ENCODE results near the gene EML6.

EML6 gene

GRCh38 chr2:54949431-54949830, 226.0 kb downstream of the EML6 start:
- DNase-seq (no peak), ATAC-seq (replicated peaks) (no peak)
- no peaks in the 10 kb centered on the region for H3K9me3 Mint-ChIP-seq
- no peak overlapping the region for H3K27ac Mint-ChIP-seq
- H3K4me3 Mint-ChIP-seq, result no peak overlapping the region
- H3K36me3 Mint-ChIP-seq, result peaks cover 0 to 3% of the 10 kb centered on the region in 2 donors
- H3K4me1 Mint-ChIP-seq, result no peaks in the 10 kb centered on the region
- peaks cover 0 to 3% of the 10 kb centered on the region in 2 donors for H3K27me3 Mint-ChIP-seq

GRCh38 chr2:54950811-54951210, 227.3 kb downstream of the EML6 start:
- H3K4me3 Mint-ChIP-seq, result no peak overlapping the region
- ATAC-seq (replicated peaks) (no peak), DNase-seq (no peak)
- peaks cover 0 to 3% of the 10 kb centered on the region in 2 donors for H3K36me3 Mint-ChIP-seq
- H3K27me3 Mint-ChIP-seq, result no peaks in the 10 kb centered on the region
- no peak overlapping the region for H3K27ac Mint-ChIP-seq
- no peaks in the 10 kb centered on the region for H3K4me1 Mint-ChIP-seq
- no peaks in the 10 kb centered on the region for H3K9me3 Mint-ChIP-seq

GRCh38 chr2:54952425-54952824, 229.0 kb downstream of the EML6 start:
- Mint-ChIP-seq H3K4me1 (no peaks in the 10 kb centered on the region), H3K9me3 (no peaks in the 10 kb centered on the region), H3K4me3 (no peak overlapping the region), H3K36me3 (peaks cover 0 to 3% of the 10 kb centered on the region in 2 donors), H3K27ac (no peak overlapping the region), H3K27me3 (no peaks in the 10 kb centered on the region)
- no peak for DNase-seq
- ATAC-seq (replicated peaks), result no peak

GRCh38 chr2:54952978-54953456, 229.6 kb downstream of the EML6 start:
- Mint-ChIP-seq H3K27ac (no peak overlapping the region), H3K9me3 (no peaks in the 10 kb centered on the region), H3K36me3 (peaks cover 0 to 3% of the 10 kb centered on the region in 2 donors), H3K4me1 (no peaks in the 10 kb centered on the region), H3K4me3 (no peak overlapping the region), H3K27me3 (no peaks in the 10 kb centered on the region)
- DNase-seq (no peak), ATAC-seq (replicated peaks) (no peak)

GRCh38 chr2:54954158-54954557, 230.7 kb downstream of the EML6 start:
- no peak for ATAC-seq (replicated peaks)
- DNase-seq, result no peak
- peaks cover 3 to 9% of the 10 kb centered on the region in 2 donors for H3K4me1 Mint-ChIP-seq
- H3K36me3 Mint-ChIP-seq, result peaks cover 0 to 3% of the 10 kb centered on the region in 2 donors
- H3K27me3 Mint-ChIP-seq, result no peaks in the 10 kb centered on the region
- H3K4me3 Mint-ChIP-seq, result no peak overlapping the region
- H3K9me3 Mint-ChIP-seq, result no peaks in the 10 kb centered on the region
- no peak overlapping the region for H3K27ac Mint-ChIP-seq

GRCh38 chr2:54954705-54955357, 231.4 kb downstream of the EML6 start:
- H3K27ac Mint-ChIP-seq, result no peak overlapping the region
- peaks cover 3 to 9% of the 10 kb centered on the region in 2 donors for H3K4me1 Mint-ChIP-seq
- H3K9me3 Mint-ChIP-seq, result no peaks in the 10 kb centered on the region
- no peaks in the 10 kb centered on the region for H3K27me3 Mint-ChIP-seq
- no peak overlapping the region for H3K4me3 Mint-ChIP-seq
- no peak for ATAC-seq (replicated peaks)
- DNase-seq, result no peak
- H3K36me3 Mint-ChIP-seq, result peaks cover 0 to 2% of the 10 kb centered on the region in 2 donors

- no peak overlapping the region for H3K4me3 Mint-ChIP-seq
- DNase-seq, result no peak
- H3K36me3 Mint-ChIP-seq, result peaks cover 0 to 1% of the 10 kb centered on the region in 2 donors
- H3K4me1 Mint-ChIP-seq, result peaks cover 3 to 9% of the 10 kb centered on the region in 2 donors
- no peak overlapping the region for H3K27ac Mint-ChIP-seq
- no peak for ATAC-seq (replicated peaks)
- no peaks in the 10 kb centered on the region for H3K27me3 Mint-ChIP-seq
- H3K9me3 Mint-ChIP-seq, result no peaks in the 10 kb centered on the region
Measured at GRCh38 chr2:54955358-54956110, 232.1 kb downstream of the EML6 start.

GRCh38 chr2:54956111-54956627, 232.7 kb downstream of the EML6 start:
- ATAC-seq (replicated peaks), result no peak
- H3K4me1 Mint-ChIP-seq, result peaks cover 5 to 9% of the 10 kb centered on the region in 2 donors
- peaks cover 0 to 2% of the 10 kb centered on the region in 2 donors for H3K9me3 Mint-ChIP-seq
- H3K36me3 Mint-ChIP-seq, result peaks cover 4% of the 10 kb centered on the region in 2 donors
- H3K27me3 Mint-ChIP-seq, result no peaks in the 10 kb centered on the region
- no peak overlapping the region for H3K27ac Mint-ChIP-seq
- DNase-seq, result no peak
- H3K4me3 Mint-ChIP-seq, result no peak overlapping the region

- Mint-ChIP-seq H3K9me3 (peaks cover 0 to 3% of the 10 kb centered on the region in 2 donors), H3K27ac (no peak overlapping the region), H3K4me1 (peaks cover 5 to 9% of the 10 kb centered on the region in 2 donors), H3K36me3 (peaks cover 5 to 8% of the 10 kb centered on the region in 2 donors), H3K27me3 (no peaks in the 10 kb centered on the region), H3K4me3 (no peak overlapping the region)
- ATAC-seq (replicated peaks) (no peak), DNase-seq (no peak)
Measured at GRCh38 chr2:54957321-54957999, 234.0 kb downstream of the EML6 start.

- H3K27ac Mint-ChIP-seq, result no peak overlapping the region
- DNase-seq, result no peak
- ATAC-seq (replicated peaks), result no peak
- H3K4me1 Mint-ChIP-seq, result peaks cover 5 to 9% of the 10 kb centered on the region in 2 donors
- H3K36me3 Mint-ChIP-seq, result peaks cover 5 to 8% of the 10 kb centered on the region in 2 donors
- no peaks in the 10 kb centered on the region for H3K27me3 Mint-ChIP-seq
- peaks cover 0 to 3% of the 10 kb centered on the region in 2 donors for H3K9me3 Mint-ChIP-seq
- H3K4me3 Mint-ChIP-seq, result no peak overlapping the region
Measured at GRCh38 chr2:54958717-54959371, 235.4 kb downstream of the EML6 start.

GRCh38 chr2:54960164-54960563, 236.7 kb downstream of the EML6 start:
- H3K4me3 Mint-ChIP-seq, result no peak overlapping the region
- H3K36me3 Mint-ChIP-seq, result peaks cover 5 to 8% of the 10 kb centered on the region in 2 donors
- ATAC-seq (replicated peaks), result no peak

GRCh38 chr2:54962511-54962910, 239.0 kb downstream of the EML6 start:
- no peaks in the 10 kb centered on the region for H3K27me3 Mint-ChIP-seq
- H3K9me3 Mint-ChIP-seq, result peaks cover 3 to 6% of the 10 kb centered on the region in 2 donors
- H3K4me1 Mint-ChIP-seq, result peaks cover 12 to 26% of the 10 kb centered on the region in 2 donors
- H3K36me3 Mint-ChIP-seq, result peaks cover 15 to 23% of the 10 kb centered on the region in 2 donors
- H3K4me3 Mint-ChIP-seq, result no peak overlapping the region
- no peak for DNase-seq
- no peak overlapping the region for H3K27ac Mint-ChIP-seq
- ATAC-seq (replicated peaks), result no peak

More at GRCh38 chr2:54960164-54960563, 236.7 kb downstream of the EML6 start:
- no peak for DNase-seq
- no peaks in the 10 kb centered on the region for H3K27me3 Mint-ChIP-seq
- no peak overlapping the region for H3K27ac Mint-ChIP-seq
- peaks cover 5 to 14% of the 10 kb centered on the region in 2 donors for H3K4me1 Mint-ChIP-seq
- H3K9me3 Mint-ChIP-seq, result peaks cover 0 to 3% of the 10 kb centered on the region in 2 donors

- H3K36me3 Mint-ChIP-seq, result peaks cover 15 to 26% of the 10 kb centered on the region in 2 donors
- peaks cover 13 to 26% of the 10 kb centered on the region in 2 donors for H3K4me1 Mint-ChIP-seq
- no peak overlapping the region for H3K4me3 Mint-ChIP-seq
Measured at GRCh38 chr2:54962935-54963440, 239.5 kb downstream of the EML6 start.

More at GRCh38 chr2:54962935-54963440, 239.5 kb downstream of the EML6 start:
- Mint-ChIP-seq H3K9me3 (peaks cover 4 to 6% of the 10 kb centered on the region in 2 donors), H3K27ac (no peak overlapping the region), H3K27me3 (no peaks in the 10 kb centered on the region)
- DNase-seq (no peak), ATAC-seq (replicated peaks) (no peak)

Measured in stimulated activated naive B cell treated with anti-CD40 and anti-IgM and Interleukin-4, amounts not matched to agents 10 μg/mL and 1 μg/mL and 100 μg/mL, for 72 hours (primary cell).